K562 (cell line): ENCODE data around the gene GCHFR. TPM values are rescaled to one million over a fixed set of nuclear protein-coding genes. Genes with fewer than 3 reads are reported as not detected.

Experiments used
- ATAC-seq: fragments of 200-7000 bp; cut with Tn5 transposase; 3 replicates; pipeline ENCODE4 v1.9.1; 2020; ENCODE audit warnings: moderate library complexity
- BruUV-seq: library from RNA; stranded (reverse); fragments of 400-500 nt; replicated peaks from 2 replicates; lab custom pipeline; 2021; lab: Mats Ljungman, UMichigan
- CTCF ChIA-PET: fragments of 300-600 bp; formaldehyde crosslinking; extraction: SDS; loops from one replicate; lab custom pipeline; 2021; ENCODE audit warnings: low intra/inter-chr PET ratio; lab: Yijun Ruan, JAX
- POLR2A ChIA-PET: fragments of 300-600, 350-650 bp; sonication (Branson Sonifier 250); formaldehyde crosslinking; extraction: SDS; loops from one replicate; lab custom pipeline; 2021; ENCODE audit warnings: antibody characterized with exemption, inconsistent platforms; lab: Yijun Ruan, JAX
- DNase-seq, 4 experiments: peaks; one replicate each; pipeline versions ENCODE4 v3.0.0 to v3.0.0-alpha.2; 2011 to 2018; ENCODE audit warnings: low spot score in 3 of 4, mixed read lengths in 3 of 4; ENCODE audit errors: extremely low read depth in 1 of 4
- FAIRE-seq: peaks from 2 replicates; lab custom pipeline; 2011; peaks lifted over from hg19 to GRCh38; lab: Jason Lieb, UNC
- H2AFZ ChIP-seq: 2 replicates; pipeline ENCODE4 v1.6.0; 2011; ENCODE audit warnings: low read depth, low read length, control low read depth, inconsistent platforms
- H3K27ac ChIP-seq: fragments of 200-600 bp; 3 replicates; pipeline ENCODE4 v1.8.0; 2011; ENCODE audit warnings: low read depth, mild to moderate bottlenecking, control low read depth, inconsistent platforms, low read length, moderate library complexity, mixed read lengths; ENCODE audit errors: extremely low read depth
- H3K27me3 ChIP-seq, 2 experiments: fragments of 300-600 bp in 1 of 2; 2 replicates in 1 of 2; 3 replicates in 1 of 2; pipeline versions ENCODE4 v1.6.0 to v1.8.0; 2011; ENCODE audit warnings: inconsistent platforms in 2 of 2, low read length in 2 of 2, mild to moderate bottlenecking in 1 of 2, mixed read lengths in 1 of 2, moderate library complexity in 1 of 2; ENCODE audit not compliant: control insufficient read depth in 2 of 2, insufficient read depth in 2 of 2
- H3K36me3 ChIP-seq: fragments of 300-600 bp; 3 replicates; pipeline ENCODE4 v1.8.0; 2011; ENCODE audit warnings: mild to moderate bottlenecking, low read length, inconsistent platforms; ENCODE audit not compliant: control insufficient read depth, insufficient read depth
- H3K4me1 ChIP-seq, 2 experiments: fragments of 200-600 bp in 1 of 2; replicated peaks in 1 of 2; 2 replicates in 1 of 2; 3 replicates in 1 of 2; pipeline versions ENCODE4 v1.5.1 to v1.8.0; 2011; ENCODE audit warnings: inconsistent platforms in 2 of 2, low read length in 2 of 2, mild to moderate bottlenecking in 1 of 2, mixed read lengths in 1 of 2, moderate library complexity in 1 of 2; ENCODE audit not compliant: control insufficient read depth in 2 of 2, insufficient read depth in 2 of 2
- H3K4me2 ChIP-seq: 2 replicates; pipeline ENCODE4 v1.6.1; 2011; ENCODE audit warnings: low read length, control low read depth, inconsistent platforms, mixed read lengths; ENCODE audit not compliant: insufficient read depth
- H3K4me3 ChIP-seq: fragments of 200-600 bp; sonication (generic), shearing (Covaris generic); 2 replicates; pipeline ENCODE4 v1.5.1; 2016; ENCODE audit warnings: control low read depth, inconsistent platforms
- H3K79me2 ChIP-seq: fragments of 200-600 bp; 3 replicates; pipeline ENCODE4 v1.8.0; 2011; ENCODE audit warnings: low read length, inconsistent platforms; ENCODE audit not compliant: control insufficient read depth, insufficient read depth
- H3K9ac ChIP-seq, 2 experiments: 2 replicates each; pipeline versions ENCODE4 v1.6.0 to v1.6.1; 2011; ENCODE audit warnings: low read depth in 2 of 2, low read length in 2 of 2, control low read depth in 1 of 2, inconsistent platforms in 1 of 2, mild to moderate bottlenecking in 1 of 2, mixed read lengths in 1 of 2; ENCODE audit not compliant: insufficient read depth in 1 of 2
- H3K9me1 ChIP-seq: one replicate; pipeline ENCODE4 v1.6.0; 2011; ENCODE audit warnings: inconsistent platforms, mild to moderate bottlenecking, low read length, moderate library complexity; ENCODE audit not compliant: control insufficient read depth, insufficient read depth
- H3K9me3 ChIP-seq: replicated peaks from 2 replicates; pipeline ENCODE4 v1.5.1; 2011; ENCODE audit warnings: low read depth, low read length, inconsistent platforms; ENCODE audit not compliant: control insufficient read depth, insufficient read depth
- H4K20me1 ChIP-seq: replicated peaks from 2 replicates; pipeline ENCODE4 v1.6.1; 2011; ENCODE audit warnings: low read length, inconsistent platforms, mixed read lengths; ENCODE audit not compliant: control insufficient read depth, insufficient read depth
- ASH1L ChIP-seq: fragments of 450-650 bp; IDR thresholded peaks from 2 replicates; pipeline ENCODE4 v1.6.1; 2018; ENCODE audit warnings: borderline replicate concordance, mild to moderate bottlenecking, low read depth; ENCODE audit not compliant: partially characterized antibody
- HDAC3 ChIP-seq: fragments of 450-650 bp; IDR thresholded peaks from 2 replicates; pipeline ENCODE4 v1.6.1; 2018; ENCODE audit warnings: borderline replicate concordance, mild to moderate bottlenecking, moderate library complexity; ENCODE audit not compliant: partially characterized antibody
- LEF1 ChIP-seq: fragments of 450-650 bp; IDR thresholded peaks from 2 replicates; pipeline ENCODE4 v1.6.1; 2016; ENCODE audit warnings: mild to moderate bottlenecking
- MBD1 ChIP-seq: fragments of 250-450 bp; sonication (Bioruptor Pico); IDR thresholded peaks from 2 replicates; pipeline ENCODE4 v1.8.0; 2022; ENCODE audit warnings: inconsistent platforms
- NRF1 ChIP-seq, 2 experiments: fragments of 450-650 bp; IDR thresholded peaks in 1 of 2; conservative IDR thresholded peaks in 1 of 2; 2 replicates each; pipeline ENCODE4 v1.6.1; 2014; ENCODE audit warnings: mild to moderate bottlenecking in 2 of 2
- WGBS: fragments of 100-300 bp; shearing (Covaris generic); methylation state at CpG from one replicate; pipeline ENCODE4 v1.1.6; 2016; ENCODE audit warnings: low coverage, mixed read lengths; ENCODE audit not compliant: insufficient coverage; ENCODE audit errors: missing lambda C conversion rate; 5-methylcytosine and 5-hydroxymethylcytosine counted together
- in situ Hi-C: fragments of 300-500 bp; cut with MboI; formaldehyde crosslinking; loops from 4 replicates; pipeline ENCODE4 v1.15.0; 2018; ENCODE audit warnings: inconsistent platforms, mixed read lengths
- intact Hi-C: fragments of 100-400 bp; cut with micrococcal nuclease; formaldehyde crosslinking; loops from 2 replicates; pipeline ENCODE4 v1.14.2; 2022
- polyA plus RNA-seq, 8 experiments: library from polyadenylated mRNA; depleted of rRNA in 4 of 8; stranded (reverse) in 5 of 8; unstranded in 3 of 8; fragments of >200 nt; fragmentation: Nextera tagmentation in 2 of 8; fragmentation: Illumina TruSeq in 1 of 8; extraction: Ambion mirVana in 2 of 8; extraction: Trizol in 1 of 8; gene quantifications; 2 replicates each; pipeline versions ENCODE4 v1.2.1 to v1.2.3, GENCODE V29; 2011 to 2014; ENCODE audit warnings: inconsistent platforms in 1 of 8, missing spikeins in 1 of 8
- total RNA-seq, 7 experiments: library from RNA; depleted of rRNA in 6 of 7; stranded (reverse); fragments of >200 nt in 6 of 7; fragmentation: Illumina TruSeq in 2 of 7; extraction: Trizol in 2 of 7; gene quantifications; 2 replicates each; pipeline versions ENCODE4 v1.2.1 to v1.2.3, GENCODE V29; 2011 to 2021; ENCODE audit warnings: low replicate concordance in 1 of 7

The GCHFR gene
- total and polyA plus RNA-seq, 9 of the 15 experiments (the other 6 are each of a cell fraction or from before 2014, with no cell fraction given), result 8.7 to 83.5 (median 20.8) TPM

GRCh38 chr15:40796512-40796911, 32.6 kb downstream of the GCHFR start:
- BruUV-seq, result no TSS peak
- no peaks in the 10 kb centered on the region for H3K9me1 ChIP-seq
- ATAC-seq, result no peak
- H3K4me3 ChIP-seq, result no peak overlapping the region
- H3K9ac ChIP-seq, result no peak overlapping the region
- H3K4me2 ChIP-seq, result no peak overlapping the region
- TF ChIP-seq LEF1 (no peak), NRF1 (conservative IDR thresholded peaks at IDR 0.05 in 1 of 2, IDR thresholded peaks at IDR 0.05 in 1 of 2) (no peak), HDAC3 (no peak), ASH1L (no peak)
- TF ChIP-seq, all 486 proteins: peak for 0
- Histone ChIP-seq H3K27ac (no peak overlapping the region), H3K9me3 (no peaks in the 10 kb centered on the region), H3K79me2 (peaks cover 9% of the 10 kb centered on the region), H3K36me3 (peaks cover 17% of the 10 kb centered on the region; the same call in 2 of the 3 replicates), H3K27me3 (no peaks in the 10 kb centered on the region), H4K20me1 (no peaks in the 10 kb centered on the region), H2AFZ (no peak overlapping the region), H3K4me1 (peaks cover 0 to 6% of the 10 kb centered on the region in 2 experiments; a peak in 3 of 5 replicates)
- WGBS, result 74% methylated on average over 5 of the region's 5 CpGs
- intact Hi-C loops, result no loop called here
- FAIRE-seq (no peak), DNase-seq (no peak)
- ChIA-PET CTCF (no interaction called here), POLR2A (interaction anchor here (0.6 to 1.3 kb wide), 4 partner anchors 9 to 26 kb away, joined by 3 to 5 read pairs (median 4); partner anchors contain the start of gene C15orf62)
- in situ Hi-C loops, result no loop called here

DNA sequence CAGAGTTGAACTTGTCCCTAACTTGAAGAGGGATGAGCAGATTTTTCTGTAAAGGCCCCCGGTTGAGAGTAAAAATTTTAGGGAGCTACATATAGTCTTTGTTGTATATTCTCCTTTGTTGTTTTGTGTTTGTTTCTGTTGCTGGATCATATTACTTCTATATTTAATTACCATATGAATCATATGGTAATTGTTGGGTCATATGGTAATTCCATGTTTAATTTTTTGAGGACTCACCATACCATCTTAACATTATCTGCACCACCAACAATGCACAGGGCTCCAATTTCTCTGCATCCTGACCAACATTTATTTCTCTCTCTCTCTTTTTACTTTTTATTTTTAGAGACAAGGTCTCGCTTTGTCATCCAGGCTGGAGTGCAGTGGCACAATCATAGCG, 35.7 kb downstream of the GCHFR start:
- ChIA-PET POLR2A (interaction anchor here (0.6 to 1.4 kb wide), 3 partner anchors 16 to 58 kb away, joined by 3 to 4 read pairs (median 3); no protein-coding TSS in a partner anchor), CTCF (no interaction called here)
- no TSS peak for BruUV-seq

More for the DNA sequence above, 35.7 kb downstream of the GCHFR start:
- no peak for TF ChIP-seq MBD1
- Histone ChIP-seq H3K4me2 (no peak overlapping the region), H3K4me3 (no peak overlapping the region), H4K20me1 (no peaks in the 10 kb centered on the region), H3K9me1 (peaks cover 3% of the 10 kb centered on the region), H3K36me3 (peaks cover 15% of the 10 kb centered on the region; the same call in 2 of the 3 replicates), H2AFZ (no peak overlapping the region), H3K79me2 (peaks cover 2% of the 10 kb centered on the region), H3K27ac (no peak overlapping the region), H3K9ac (no peak overlapping the region), H3K9me3 (no peaks in the 10 kb centered on the region), H3K4me1 (no peaks in the 10 kb centered on the region; a peak in 2 of 5 replicates), H3K27me3 (no peaks in the 10 kb centered on the region)
- DNase-seq (no peak), FAIRE-seq (no peak), ATAC-seq (no peak)
- WGBS, result 85% methylated on average over 3 of the region's 3 CpGs
- in situ Hi-C loops (no loop called here), intact Hi-C loops (no loop called here)
